Neuronal stem cell (in vitro differentiated cells): ENCODE measurements around the gene APBA1.

ENCODE experiments used
- DNase-seq: peaks from one replicate; pipeline ENCODE4 v3.0.0-alpha.2; 2013; ENCODE audit warnings: low spot score
- H2AFZ ChIP-seq: one replicate; pipeline ENCODE4 v1.6.1; 2013; ENCODE audit warnings: mild to moderate bottlenecking, low read length, inconsistent platforms
- H2AK5ac ChIP-seq: 2 replicates; pipeline ENCODE4 v1.6.1; 2013; ENCODE audit warnings: low read depth, mild to moderate bottlenecking, inconsistent platforms, low read length, moderate library complexity, mixed read lengths
- H2BK120ac ChIP-seq: 2 replicates; pipeline ENCODE4 v1.6.1; 2013; ENCODE audit warnings: low read depth, mild to moderate bottlenecking, inconsistent platforms, low read length, moderate library complexity, mixed read lengths
- H2BK12ac ChIP-seq: one replicate; pipeline ENCODE4 v1.6.1; 2013; ENCODE audit warnings: low read length, inconsistent platforms
- H2BK15ac ChIP-seq: 2 replicates; pipeline ENCODE4 v1.6.1; 2013; ENCODE audit warnings: mild to moderate bottlenecking, low read length, inconsistent platforms, mixed read lengths
- H2BK5ac ChIP-seq: one replicate; pipeline ENCODE4 v1.6.1; 2013; ENCODE audit warnings: inconsistent platforms, mild to moderate bottlenecking, low read length, moderate library complexity
- H3K14ac ChIP-seq: one replicate; pipeline ENCODE4 v1.6.1; 2013; ENCODE audit warnings: low read length, inconsistent platforms
- H3K18ac ChIP-seq: 2 replicates; pipeline ENCODE4 v1.6.1; 2013; ENCODE audit warnings: low read length, inconsistent platforms
- H3K23ac ChIP-seq: 2 replicates; pipeline ENCODE4 v1.6.1; 2013; ENCODE audit warnings: low read depth, mild to moderate bottlenecking, mixed read lengths, low read length, inconsistent platforms; ENCODE audit not compliant: poor library complexity
- H3K27ac ChIP-seq: replicated peaks from 3 replicates; pipeline ENCODE4 v1.5.1; 2013; ENCODE audit warnings: low read length, inconsistent platforms
- H3K27me3 ChIP-seq, 3 experiments: 2 replicates each; pipeline ENCODE4 v1.6.1; 2013; ENCODE audit warnings: low read length in 3 of 3, mild to moderate bottlenecking in 2 of 3, inconsistent platforms in 1 of 3, low read depth in 1 of 3, mixed read lengths in 1 of 3, moderate library complexity in 1 of 3; ENCODE audit not compliant: control insufficient read depth in 3 of 3, insufficient read depth in 3 of 3
- H3K36me3 ChIP-seq, 2 donors: replicated peaks in 1 of 2; 2 replicates each; pipeline ENCODE4 v1.6.1; 2013; ENCODE audit warnings: low read length in 2 of 2; ENCODE audit not compliant: control insufficient read depth in 2 of 2, insufficient read depth in 2 of 2
- H3K4ac ChIP-seq: 2 replicates; pipeline ENCODE4 v1.6.1; 2013; ENCODE audit warnings: inconsistent platforms, mild to moderate bottlenecking, low read length, moderate library complexity
- H3K4me1 ChIP-seq, 2 donors: 1 replicate in 1 of 2; 2 replicates in 1 of 2; pipeline ENCODE4 v1.6.1; 2013; ENCODE audit warnings: low read length in 2 of 2, low read depth in 1 of 2; ENCODE audit not compliant: control insufficient read depth in 2 of 2, insufficient read depth in 1 of 2
- H3K4me2 ChIP-seq: one replicate; pipeline ENCODE4 v1.6.1; 2013; ENCODE audit warnings: mild to moderate bottlenecking, low read length, inconsistent platforms; ENCODE audit not compliant: insufficient read depth, poor library complexity, severe bottlenecking
- H3K4me3 ChIP-seq, 2 donors: 2 replicates each; pipeline ENCODE4 v1.5.1; 2013; ENCODE audit warnings: low read length in 2 of 2, mild to moderate bottlenecking in 2 of 2, inconsistent platforms in 1 of 2, moderate library complexity in 1 of 2
- H3K79me1 ChIP-seq: one replicate; pipeline ENCODE4 v1.6.1; 2013; ENCODE audit warnings: low read depth, mild to moderate bottlenecking, inconsistent platforms, low read length, moderate library complexity
- H3K9ac ChIP-seq: one replicate; pipeline ENCODE4 v1.6.1; 2013; ENCODE audit warnings: mild to moderate bottlenecking, low read depth, low read length, inconsistent platforms; ENCODE audit not compliant: poor library complexity
- H3K9me3 ChIP-seq, 2 donors: replicated peaks in 1 of 2; 2 replicates each; pipeline versions ENCODE3 to v1.6.1; 2013; ENCODE audit warnings: low read length in 2 of 2, mild to moderate bottlenecking in 2 of 2, inconsistent platforms in 1 of 2, low read depth in 1 of 2, mixed read lengths in 1 of 2, moderate library complexity in 1 of 2; ENCODE audit not compliant: control insufficient read depth in 2 of 2, insufficient read depth in 1 of 2
- H4K8ac ChIP-seq: one replicate; pipeline ENCODE4 v1.6.1; 2013; ENCODE audit warnings: low read depth, mild to moderate bottlenecking, inconsistent platforms, low read length, moderate library complexity
- H4K91ac ChIP-seq: one replicate; pipeline ENCODE4 v1.6.1; 2013; ENCODE audit warnings: low read length, low read depth, mild to moderate bottlenecking, inconsistent platforms; ENCODE audit not compliant: poor library complexity
- WGBS, 2 donors: extraction: QIAGEN DNeasy Blood & Tissue Kit; methylation state at CpG; one replicate each; pipeline ENCODE4 v1.1.7; 2013; ENCODE audit warnings: missing lambda C conversion rate in 2 of 2, mixed read lengths in 1 of 2; ENCODE audit not compliant: insufficient read length in 2 of 2, insufficient replicate concordance in 1 of 2; ENCODE audit errors: extremely low coverage in 2 of 2; 5-methylcytosine and 5-hydroxymethylcytosine counted together

The APBA1 gene

DNA sequence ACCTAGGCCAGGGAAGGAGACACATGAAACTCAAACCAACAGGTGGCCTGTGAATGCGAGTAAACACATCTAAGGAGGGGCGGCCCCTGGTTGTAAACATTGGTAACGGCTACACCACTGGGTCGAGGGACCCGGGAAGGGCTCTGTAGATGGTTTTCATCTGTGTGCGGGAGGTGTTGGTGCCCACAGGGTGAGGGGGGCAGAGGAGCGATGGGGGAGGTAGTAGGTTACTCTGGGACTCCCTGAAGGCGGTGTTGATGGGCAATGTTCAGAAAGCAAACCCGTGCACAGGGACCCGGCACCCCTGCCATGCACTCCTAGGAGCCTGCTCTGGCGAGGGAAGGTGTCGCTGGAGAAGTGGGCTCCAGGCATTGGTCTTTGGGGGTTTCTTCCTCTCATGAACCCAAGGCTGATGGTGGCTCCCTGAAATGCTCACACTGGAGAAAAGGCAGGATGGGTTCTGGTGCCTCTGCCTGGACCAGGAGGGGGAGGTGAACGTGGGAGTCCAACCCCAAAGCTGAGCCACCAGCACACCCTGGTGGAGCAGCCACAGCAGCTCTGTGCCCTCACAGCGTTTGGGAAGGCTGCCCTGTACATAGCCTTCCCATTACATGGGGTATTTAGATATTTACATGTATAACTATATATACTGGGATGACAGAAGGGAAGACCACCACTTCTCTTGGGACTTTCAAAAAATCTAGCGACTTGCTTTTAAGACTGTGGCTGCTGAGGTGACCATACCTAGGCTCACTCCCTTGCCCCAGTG lies 244.0 kb downstream of the APBA1 start:
- H3K9me3 ChIP-seq = peaks cover 4 to 7% of the 10 kb centered on the region in 2 donors
- H2AFZ ChIP-seq = no peak overlapping the region
- H3K4me3 ChIP-seq = no peak overlapping the region
- H2BK120ac ChIP-seq = no peak overlapping the region
- no CpG with 5 or more reads among the region's 15 CpGs for WGBS, 2 donors
- H3K36me3 ChIP-seq = no peaks in the 10 kb centered on the region
- peak overlapping the region; percentile 82 for H2AK5ac ChIP-seq
- peaks cover 0 to 2% (median 0%) of the 10 kb centered on the region in 3 experiments for H3K27me3 ChIP-seq
- H3K79me1 ChIP-seq = no peaks in the 10 kb centered on the region
- H4K8ac ChIP-seq = no peak overlapping the region
- DNase-seq = no peak
- peak overlapping the region; percentile 72 for H3K14ac ChIP-seq
- no peak overlapping the region for H3K4me2 ChIP-seq
- H4K91ac ChIP-seq = no peak overlapping the region
- no peak overlapping the region for H3K9ac ChIP-seq
- no peak overlapping the region for H3K23ac ChIP-seq
- peak overlapping the region; percentile 18 for H2BK5ac ChIP-seq
- no peak overlapping the region for H3K4ac ChIP-seq
- peak overlapping the region; percentile 69 for H3K18ac ChIP-seq
- no peak overlapping the region for H2BK15ac ChIP-seq
- no peak overlapping the region for H2BK12ac ChIP-seq
- peaks cover 0 to 15% of the 10 kb centered on the region in 2 donors for H3K4me1 ChIP-seq
- no peak overlapping the region for H3K27ac ChIP-seq

GRCh38 chr9:69427286-69427685 lies 244.9 kb downstream of the APBA1 start:
- peaks cover 0 to 15% of the 10 kb centered on the region in 2 donors for H3K4me1 ChIP-seq

DNA sequence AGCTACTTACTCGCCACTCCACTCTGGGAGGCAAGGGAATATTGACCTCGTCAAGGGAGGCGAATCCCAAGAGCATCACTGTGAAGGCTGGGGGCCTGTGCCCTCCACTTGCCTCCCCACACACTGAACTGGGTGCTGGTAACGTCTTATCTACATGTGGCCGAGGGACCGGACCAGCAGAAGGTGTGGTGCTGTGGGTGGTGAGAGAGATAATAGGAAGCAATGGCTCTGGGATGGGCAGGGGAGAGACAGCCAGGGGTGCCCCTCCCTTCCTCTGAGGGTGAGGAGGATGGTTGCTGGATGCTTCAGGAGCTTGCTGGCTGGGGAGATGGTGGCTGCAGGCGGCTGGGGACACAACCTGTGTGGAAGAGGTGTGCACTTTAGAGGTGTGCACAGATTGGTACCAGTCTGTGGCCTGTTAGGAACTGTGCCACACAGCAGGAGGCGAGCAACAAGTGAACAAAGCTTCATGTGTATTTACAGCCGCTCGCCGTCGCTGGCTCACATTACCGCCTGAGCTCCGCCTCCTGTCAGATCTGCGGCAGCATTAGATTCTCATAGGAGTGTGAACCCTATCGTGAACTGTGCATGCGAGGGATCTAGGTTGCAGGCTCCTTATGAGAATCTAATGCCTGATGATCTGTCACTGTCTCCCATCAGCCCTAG lies 246.9 kb downstream of the APBA1 start:
- Histone ChIP-seq H3K9ac (no peak overlapping the region), H2AK5ac (peak overlapping the region; percentile 95), H3K9me3 (peaks cover 0 to 7% of the 10 kb centered on the region in 2 donors), H3K27ac (no peak overlapping the region), H3K27me3 (peaks cover 0 to 2% (median 0%) of the 10 kb centered on the region in 3 experiments), H3K4me3 (no peak overlapping the region), H3K79me1 (no peaks in the 10 kb centered on the region), H2BK15ac (peak overlapping the region; percentile 98), H2AFZ (no peak overlapping the region), H3K4me2 (no peak overlapping the region), H2BK12ac (peak overlapping the region; percentile 82), H3K4ac (no peak overlapping the region), H4K8ac (no peak overlapping the region), H3K23ac (peak overlapping the region; percentile 37), H3K18ac (peak overlapping the region; percentile 66), H3K14ac (no peak overlapping the region), H2BK5ac (no peak overlapping the region), H3K4me1 (peaks cover 0 to 11% of the 10 kb centered on the region in 2 donors), H3K36me3 (no peaks in the 10 kb centered on the region), H4K91ac (peak overlapping the region; percentile 5), H2BK120ac (peak overlapping the region; percentile 17)
- WGBS, 2 donors = no CpG with 5 or more reads among the region's 17 CpGs
- no peak for DNase-seq

More at GRCh38 chr9:69427286-69427685, 244.9 kb downstream of the APBA1 start:
- Histone ChIP-seq H3K27me3 (peaks cover 0 to 2% (median 0%) of the 10 kb centered on the region in 3 experiments), H3K36me3 (no peaks in the 10 kb centered on the region), H2BK120ac (no peak overlapping the region), H3K9me3 (peaks cover 4 to 7% of the 10 kb centered on the region in 2 donors), H3K9ac (no peak overlapping the region), H2AFZ (no peak overlapping the region), H3K18ac (no peak overlapping the region), H3K4ac (no peak overlapping the region), H2AK5ac (no peak overlapping the region), H3K27ac (no peak overlapping the region), H3K4me2 (no peak overlapping the region), H3K14ac (no peak overlapping the region), H3K4me3 (no peak overlapping the region), H2BK5ac (no peak overlapping the region), H4K8ac (no peak overlapping the region), H2BK15ac (no peak overlapping the region), H4K91ac (no peak overlapping the region), H3K79me1 (no peaks in the 10 kb centered on the region), H2BK12ac (no peak overlapping the region), H3K23ac (no peak overlapping the region)
- WGBS, 2 donors = no CpG with 5 or more reads among the region's 4 CpGs
- no peak for DNase-seq
